SIG-M5 treated with dmso at 0.1 percent for 504 hours (cell line): ENCODE data around the gene SMARCE1.
A peak's percentile ranks its signal among the peaks of the same experiment; 100 is the strongest.

Experiments
- DNase-seq: peaks from one replicate; lab custom pipeline; 2025; ENCODE audit not compliant: unreplicated experiment; lab: John Stamatoyannopoulos, UW

The SMARCE1 gene

GRCh38 chr17:40612599-40613244, 34.9 kb downstream of the SMARCE1 start:
- DNase-seq = no peak

- no peak for DNase-seq
Measured at GRCh38 chr17:40611840-40612474, 35.7 kb downstream of the SMARCE1 start.

GRCh38 chr17:40610359-40610758, 37.3 kb downstream of the SMARCE1 start:
- no peak for DNase-seq

- no peak for DNase-seq
Measured at GRCh38 chr17:40608061-40608581, 39.5 kb downstream of the SMARCE1 start.

- DNase-seq = no peak
Measured at GRCh38 chr17:40607641-40608040, 40.0 kb downstream of the SMARCE1 start.

GRCh38 chr17:40606548-40607353, 40.9 kb downstream of the SMARCE1 start:
- no peak for DNase-seq

- no peak for DNase-seq
Measured at GRCh38 chr17:40605306-40605705, 42.3 kb downstream of the SMARCE1 start.

GRCh38 chr17:40604327-40605080, 43.1 kb downstream of the SMARCE1 start:
- no peak for DNase-seq

GRCh38 chr17:40602445-40603443, 44.9 kb downstream of the SMARCE1 start:
- DNase-seq = no peak

- no peak for DNase-seq
Measured at GRCh38 chr17:40600486-40601046, 47.1 kb downstream of the SMARCE1 start.

- DNase-seq = no peak
Measured at GRCh38 chr17:40599468-40599763, 48.2 kb downstream of the SMARCE1 start.

- peak; percentile 89 for DNase-seq
Measured at GRCh38 chr17:40598619-40599467, 48.8 kb downstream of the SMARCE1 start.

GRCh38 chr17:40598301-40598618, 49.4 kb downstream of the SMARCE1 start:
- DNase-seq = no peak

GRCh38 chr17:40597556-40598300, 49.9 kb downstream of the SMARCE1 start:
- no peak for DNase-seq

- DNase-seq = no peak
Measured at GRCh38 chr17:40597156-40597555, 50.5 kb downstream of the SMARCE1 start.

- peak; percentile 55 for DNase-seq
Measured at GRCh38 chr17:40596261-40596919, 51.2 kb downstream of the SMARCE1 start.

GRCh38 chr17:40590742-40591141, 56.9 kb downstream of the SMARCE1 start:
- no peak for DNase-seq

GRCh38 chr17:40588552-40588951, 59.1 kb downstream of the SMARCE1 start:
- no peak for DNase-seq
